ENCODE data around the gene DDX17. TPM values are rescaled to one million over a fixed set of nuclear protein-coding genes. Genes with fewer than 3 reads are reported as not detected.

DDX17 gene
- total and polyA plus RNA-seq, 2 of the 4 experiments (the other 2 are of a cell fraction), result 240 to 371 TPM

DNA sequence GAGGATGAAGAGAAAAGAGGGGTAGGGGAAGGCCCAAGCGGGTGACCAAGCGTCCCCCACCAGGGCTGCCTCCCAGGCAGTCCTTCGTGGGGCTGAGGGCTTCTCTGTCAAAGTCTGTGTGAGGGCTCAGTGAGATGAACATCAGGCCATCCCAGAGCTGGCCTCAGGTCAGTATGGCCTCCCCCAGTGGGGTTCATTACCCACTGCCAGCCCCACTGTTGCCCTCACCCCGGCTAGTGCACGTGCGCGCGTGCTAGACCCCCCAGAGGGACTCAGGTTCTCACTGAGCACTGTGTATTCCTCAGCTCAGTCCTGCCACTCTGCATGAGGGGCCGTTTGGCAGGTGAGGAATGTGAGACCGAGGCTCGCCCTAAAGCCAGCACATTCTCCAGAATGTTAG lies 34.9 kb downstream of the DDX17 start:
- no peak overlapping the region for H2AFZ ChIP-seq (replicated peaks; ENCODE audit: low read length, poor library complexity)
- H3K56ac ChIP-seq (ENCODE audit: extremely low read depth, insufficient read depth, low read length), result no peak overlapping the region
- dilution Hi-C loops (cut with HindIII; ENCODE audit: low sequenced_read_pairs, unreplicated experiment) (no loop called here), in situ Hi-C loops (cut with MboI; ENCODE audit: low sequenced_read_pairs) (no loop called here), intact Hi-C loops (cut with micrococcal nuclease) (no loop called here)
- no peak overlapping the region for H2BK5ac ChIP-seq (ENCODE audit: low read depth, low read length, poor library complexity, severe bottlenecking)
- no peak overlapping the region for H2AK5ac ChIP-seq (ENCODE audit: low read depth, low read length)
- TF ChIP-seq MXI1 (IDR thresholded peaks at IDR 0.05; ENCODE audit: borderline replicate concordance, low read depth, low read length), result no peak
- TF ChIP-seq, protein P1, sequence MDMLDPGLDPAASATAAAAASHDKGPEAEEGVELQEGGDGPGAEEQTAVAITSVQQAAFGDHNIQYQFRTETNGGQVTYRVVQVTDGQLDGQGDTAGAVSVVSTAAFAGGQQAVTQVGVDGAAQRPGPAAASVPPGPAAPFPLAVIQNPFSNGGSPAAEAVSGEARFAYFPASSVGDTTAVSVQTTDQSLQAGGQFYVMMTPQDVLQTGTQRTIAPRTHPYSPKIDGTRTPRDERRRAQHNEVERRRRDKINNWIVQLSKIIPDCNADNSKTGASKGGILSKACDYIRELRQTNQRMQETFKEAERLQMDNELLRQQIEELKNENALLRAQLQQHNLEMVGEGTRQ (IDR thresholded peaks at IDR 0.05; ENCODE audit: low read depth, low read length), result no peak
- TF ChIP-seq CTCF (conservative IDR thresholded peaks at IDR 0.05; ENCODE audit: low read depth, low read length), result no peak
- TF ChIP-seq POLR2A (IDR thresholded peaks at IDR 0.05; ENCODE audit: low read depth, low read length), result no peak
- TF ChIP-seq SMC3 (IDR thresholded peaks at IDR 0.05; ENCODE audit: low read depth, low read length), result no peak
- no peak for TF ChIP-seq ELK1 (IDR thresholded peaks at IDR 0.05; ENCODE audit: borderline replicate concordance, low read depth, low read length)
- no peak for TF ChIP-seq MAZ (IDR thresholded peaks at IDR 0.05; ENCODE audit: borderline replicate concordance, low read depth, low read length)
- TF ChIP-seq MAFK (IDR thresholded peaks at IDR 0.05; ENCODE audit: low read depth, low read length), result no peak
- TF ChIP-seq NFE2L2 (IDR thresholded peaks at IDR 0.05; ENCODE audit: low read depth, low read length), result no peak
- no peak for TF ChIP-seq BHLHE40 (IDR thresholded peaks at IDR 0.05; ENCODE audit: low read depth, low read length)
- TF ChIP-seq RCOR1 (IDR thresholded peaks at IDR 0.05; ENCODE audit: insufficient replicate concordance, low read length), result no peak
- no peak for TF ChIP-seq CHD1 (IDR thresholded peaks at IDR 0.05; ENCODE audit: low read depth, low read length)
- TF ChIP-seq RFX5 (IDR thresholded peaks at IDR 0.05; ENCODE audit: low read depth, low read length), result no peak
- TF ChIP-seq RAD21 (IDR thresholded peaks at IDR 0.05; ENCODE audit: low read length), result no peak
- no peak for TF ChIP-seq CEBPB (IDR thresholded peaks at IDR 0.05; ENCODE audit: low read depth, low read length)
- H4K91ac ChIP-seq (ENCODE audit: insufficient read depth, low read depth, low read length), result no peak overlapping the region
- POLR2A ChIA-PET (ENCODE audit: unreplicated experiment), result no interaction called here
- H2BK20ac ChIP-seq (ENCODE audit: low read depth, low read length), result no peak overlapping the region
- CTCF ChIA-PET, result no interaction called here
- H3K14ac ChIP-seq (replicated peaks; ENCODE audit: low read depth, low read length), result no peak overlapping the region; the same call in 1 of the 2 replicates
- no peak overlapping the region for H3K4me3 ChIP-seq (ENCODE audit: insufficient read depth, low read depth, low read length)
- no peak overlapping the region for H4K8ac ChIP-seq (ENCODE audit: low read depth in 2 of 2, low read length in 2 of 2)
- H3K27ac ChIP-seq (ENCODE audit: insufficient read depth, low read length), result no peak overlapping the region
- ATAC-seq (ENCODE audit: low read depth) (no peak), DNase-seq (no peak)
- H3K9ac ChIP-seq (ENCODE audit: low read depth, low read length), result no peak overlapping the region
- H3K4ac ChIP-seq (ENCODE audit: low read depth, low read length), result no peak overlapping the region
- no peak overlapping the region for H2BK120ac ChIP-seq (ENCODE audit: low read depth, low read length)
- H4K5ac ChIP-seq (ENCODE audit: low read depth, low read length), result no peak overlapping the region
- H3K4me1 ChIP-seq (ENCODE audit: control insufficient read depth, insufficient read depth, low read length), result peaks cover 13% of the 10 kb centered on the region
- no peaks in the 10 kb centered on the region for H3K27me3 ChIP-seq (ENCODE audit: control insufficient read depth, insufficient read depth, low read length)
- no peak overlapping the region for H3K23ac ChIP-seq (ENCODE audit: low read depth, low read length)
- peaks cover 5 to 65% of the 10 kb centered on the region in 2 experiments; a peak in 3 of 4 replicates for H3K79me1 ChIP-seq (ENCODE audit: low read depth in 1 of 2, low read length in 2 of 2)
- H3K4me2 ChIP-seq (ENCODE audit: low read depth, low read length), result no peak overlapping the region
- H3K36me3 ChIP-seq (ENCODE audit: control insufficient read depth, insufficient read depth, low read length), result peaks cover 20% of the 10 kb centered on the region
- H3K18ac ChIP-seq (ENCODE audit: low read depth, low read length), result no peak overlapping the region
- H4K20me1 ChIP-seq (ENCODE audit: insufficient read depth, low read length), result no peaks in the 10 kb centered on the region; the same call in 1 of the 2 replicates
- no peak overlapping the region for H2BK15ac ChIP-seq (ENCODE audit: low read depth, low read length)
- H3K9me3 ChIP-seq (ENCODE audit: control insufficient read depth, insufficient read depth, low read length), result no peaks in the 10 kb centered on the region
- H3K9me1 ChIP-seq (ENCODE audit: insufficient read depth, low read length), result peaks cover 20% of the 10 kb centered on the region
- no peak overlapping the region for H2AK9ac ChIP-seq (replicated peaks; ENCODE audit: low read depth, low read length, poor library complexity)
- 85% methylated on average over 5 of the region's 11 CpGs; no CpG with 5 or more reads in 1 of the 2 experiments for WGBS, 2 experiments (ENCODE audit: extremely low coverage in 2 of 2, insufficient read length in 1 of 2)
- no TSS peak for BruUV-seq (replicated peaks)
